GM18873 (cell line): ENCODE results near the gene RPL31.

Experiments
- ATAC-seq: cut with Tn5 transposase; IDR thresholded peaks from one replicate; pipeline ENCODE4 v1.9.1; 2021; ENCODE audit warnings: mild to moderate bottlenecking, moderate library complexity, moderate number of reproducible peaks; ENCODE audit not compliant: unreplicated experiment, low FRiP score

Gene RPL31

DNA sequence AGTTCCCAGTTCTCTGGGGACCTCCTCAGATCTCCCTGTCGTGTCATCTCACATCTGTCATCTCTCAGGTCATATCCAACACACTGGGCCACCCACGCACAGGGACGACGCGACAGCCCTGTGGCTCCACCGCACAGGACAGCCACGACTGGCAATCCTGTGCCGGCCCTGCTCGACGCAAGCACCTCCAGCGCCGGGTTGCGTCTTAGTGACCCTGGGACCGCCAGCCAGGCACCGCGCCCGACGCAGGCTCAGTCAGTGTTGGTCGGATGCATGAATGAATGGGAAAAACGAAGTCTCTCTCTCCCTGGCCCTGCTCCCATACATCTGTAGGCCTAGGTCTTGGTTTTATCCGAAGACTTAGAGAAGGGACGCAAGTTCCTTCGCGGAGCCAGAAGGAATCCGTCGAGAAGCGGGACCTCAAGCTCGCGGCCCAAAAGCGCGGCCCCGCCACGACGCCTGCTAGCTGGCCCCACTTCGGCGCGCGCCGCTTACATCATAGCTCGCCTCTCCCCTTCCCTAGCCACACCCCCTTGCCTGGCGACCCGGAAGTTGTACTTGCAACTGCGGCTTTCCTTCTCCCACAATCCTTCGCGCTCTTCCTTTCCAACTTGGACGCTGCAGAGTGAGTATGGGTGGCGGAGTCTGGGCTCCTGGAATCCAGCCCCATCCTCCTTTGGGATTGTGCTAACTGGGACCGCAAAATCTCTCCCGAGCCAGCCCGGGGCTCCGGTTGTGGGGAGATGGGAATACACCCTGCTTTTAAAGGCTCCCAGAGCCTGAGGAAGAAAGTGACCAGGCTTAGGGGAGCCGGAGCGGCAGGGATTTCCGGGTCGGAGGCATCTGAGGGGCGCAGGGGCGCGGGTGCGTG, at the start of gene RPL31:
RPL31 (plus strand) TSS at position 599 of the 871 bp plus-strand sequence. CDS start 413 bp downstream, outside the sequence.
- peak; percentile 95 for ATAC-seq

DNA sequence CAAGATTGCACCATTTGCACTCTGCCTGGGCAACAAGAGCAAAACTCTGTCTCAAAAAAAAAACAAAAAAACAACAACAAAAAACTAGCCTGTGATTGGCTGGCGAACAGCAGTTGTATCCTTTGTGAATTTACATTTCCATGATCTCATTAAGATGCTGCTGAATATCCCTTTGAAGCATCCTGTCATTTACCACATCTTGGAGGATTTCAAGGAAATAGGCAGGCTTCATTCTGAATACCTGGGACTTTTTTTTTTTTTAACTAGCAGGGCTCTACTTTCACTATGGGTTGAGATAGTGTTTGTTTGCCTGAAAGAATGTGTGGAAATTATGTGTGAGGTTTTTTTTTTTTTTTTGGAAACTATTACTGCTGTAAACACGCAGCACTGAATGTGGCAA, 49.6 kb upstream of the RPL31 start:
- no peak for ATAC-seq

DNA sequence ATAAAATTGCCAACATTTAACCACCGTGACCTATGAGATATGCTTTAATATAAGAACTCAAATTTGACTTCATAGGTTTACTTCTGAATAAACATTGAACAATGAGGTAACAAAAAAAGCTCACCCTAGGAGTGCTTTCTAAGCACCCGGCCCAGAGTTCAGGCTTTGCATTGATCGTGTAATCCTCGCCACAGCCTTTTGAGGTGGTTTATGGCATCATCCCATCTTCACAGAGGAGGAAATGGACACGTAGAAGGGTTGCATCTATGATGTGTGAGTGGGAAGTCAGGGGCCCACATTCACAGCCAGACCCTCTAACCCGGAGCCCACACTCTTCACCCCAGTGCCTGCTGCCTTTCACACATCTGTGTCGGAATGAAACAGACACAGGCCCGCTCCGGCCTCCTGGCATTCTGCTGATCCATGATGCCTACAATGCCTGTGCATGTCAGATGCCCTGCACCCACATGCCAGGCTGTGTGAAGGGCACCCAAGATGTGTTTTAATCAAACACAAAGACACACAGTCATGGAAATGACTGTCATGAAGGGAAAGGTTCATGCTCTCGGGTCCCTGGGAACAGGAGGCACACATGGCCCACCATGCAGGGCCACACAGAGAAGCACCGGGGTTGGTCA, 48.6 kb upstream of the RPL31 start:
- no peak for ATAC-seq

DNA sequence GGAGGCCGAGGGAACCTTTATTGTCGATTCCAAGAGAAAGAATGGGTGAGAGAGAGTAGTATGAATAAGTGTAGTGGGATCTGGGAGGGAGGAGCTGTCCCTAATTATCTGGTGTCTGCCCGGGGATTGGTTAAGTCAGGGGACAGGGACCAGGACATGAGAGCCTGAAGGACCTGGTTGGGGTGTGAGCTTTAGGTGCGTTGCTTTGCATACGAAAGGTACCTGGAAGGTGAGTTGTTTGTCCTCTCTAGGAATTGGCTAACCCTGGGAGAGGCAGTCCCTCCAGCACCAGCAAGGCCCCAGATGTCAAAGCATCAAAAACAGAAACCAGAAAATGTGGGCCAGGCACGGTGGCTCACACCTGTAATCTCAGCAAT, 48.1 kb upstream of the RPL31 start:
- no peak for ATAC-seq

DNA sequence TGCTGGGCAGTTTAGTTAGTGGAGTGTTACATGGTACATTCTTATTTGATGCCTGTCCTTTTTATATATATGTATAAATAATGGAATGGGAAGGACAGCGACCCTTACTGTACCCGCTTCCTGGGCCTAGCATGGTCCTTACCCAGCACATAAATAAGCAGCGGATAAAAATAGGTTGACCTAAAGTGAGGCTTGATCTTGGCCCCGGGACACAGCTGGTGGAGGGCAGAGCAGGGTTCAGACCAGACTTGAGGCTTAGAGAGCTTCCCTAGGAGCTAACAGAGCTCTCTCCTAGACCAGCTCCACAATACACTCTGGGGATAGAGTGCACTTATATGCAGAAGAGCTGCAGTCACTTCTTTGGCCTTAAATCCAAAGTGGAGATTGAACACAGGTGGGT, 46.9 kb upstream of the RPL31 start:
- no peak for ATAC-seq

DNA sequence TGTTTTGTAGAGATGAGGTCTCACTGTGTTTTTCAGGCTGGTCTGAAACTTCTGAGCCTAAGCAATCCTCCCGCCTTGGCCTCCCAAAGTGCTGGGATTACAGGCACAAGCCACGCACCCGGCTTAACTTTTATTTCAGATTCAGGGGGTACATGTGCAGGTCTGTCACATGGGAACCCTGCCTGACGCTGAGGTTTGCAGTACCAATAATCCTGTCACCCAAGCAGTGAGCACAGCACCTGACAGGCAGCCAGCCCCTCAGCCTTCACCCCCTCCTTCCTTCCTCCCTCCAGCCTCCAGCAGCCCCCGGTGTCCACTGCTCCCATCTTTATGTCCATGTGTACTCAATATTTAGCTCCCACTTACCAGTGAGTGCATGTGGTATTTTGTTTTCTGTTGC, 46.0 kb upstream of the RPL31 start:
- ATAC-seq = no peak

DNA sequence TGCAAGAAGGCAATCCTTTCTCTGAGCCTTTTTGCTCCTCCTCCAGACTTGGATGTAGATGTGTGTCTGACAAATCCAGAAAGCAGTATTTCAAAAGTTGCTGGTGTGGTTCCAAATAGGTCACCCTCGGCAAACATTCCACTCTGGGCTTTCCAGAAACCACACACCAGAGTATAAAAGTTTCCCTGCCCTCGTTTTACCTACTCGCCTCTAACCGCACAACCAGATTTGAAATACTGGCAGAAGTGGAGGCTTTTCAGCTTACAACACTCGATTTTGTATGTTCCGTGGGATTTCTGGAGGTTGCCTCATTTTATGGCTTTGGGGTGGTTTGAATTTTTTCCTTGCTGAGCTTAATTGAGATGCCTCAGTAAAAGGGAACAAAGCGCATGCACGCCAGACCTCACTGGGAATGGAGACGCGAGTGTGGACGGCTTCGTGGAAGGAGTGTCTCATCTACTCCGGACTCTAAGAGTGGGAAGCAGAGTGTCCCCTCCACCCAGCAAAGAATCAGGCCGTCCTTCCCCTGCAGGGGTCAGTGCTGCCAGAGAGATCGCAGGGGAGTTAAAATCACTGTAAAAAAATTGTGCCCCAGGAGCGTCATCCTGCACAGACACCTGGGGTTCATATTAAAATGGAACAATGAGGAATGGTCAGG, 44.0 kb upstream of the RPL31 start:
- no peak for ATAC-seq

DNA sequence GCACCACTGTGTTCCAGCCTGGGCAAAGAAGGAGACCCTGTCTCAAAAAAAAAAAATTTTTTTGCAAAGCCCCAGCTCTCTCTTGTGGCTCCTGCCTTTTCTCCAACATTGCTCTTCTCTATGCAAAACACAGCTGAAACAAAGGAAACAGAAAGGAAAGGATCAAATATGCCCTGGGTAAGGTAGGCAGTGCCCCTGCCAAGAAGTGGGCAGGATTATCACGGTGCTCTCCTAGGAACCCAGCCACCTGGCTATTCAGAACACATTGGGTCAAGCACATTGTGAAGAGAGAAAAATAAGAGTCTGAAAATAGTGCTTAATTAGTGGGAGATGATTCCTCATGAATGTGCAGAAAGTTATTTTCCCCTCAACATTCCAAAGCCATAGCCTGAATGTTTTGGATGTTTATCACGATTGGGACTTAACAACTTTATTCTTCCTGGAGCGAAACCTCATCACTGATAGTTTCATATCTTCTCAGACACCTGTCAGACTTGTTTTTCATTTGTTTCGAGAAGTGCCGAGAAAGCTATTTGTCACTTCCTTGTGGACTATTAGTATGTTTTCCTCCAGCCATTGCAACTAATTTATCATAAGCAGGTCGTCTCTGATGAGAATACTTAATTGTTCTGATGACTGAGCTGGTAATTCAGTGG, 42.7 kb upstream of the RPL31 start:
- no peak for ATAC-seq

DNA sequence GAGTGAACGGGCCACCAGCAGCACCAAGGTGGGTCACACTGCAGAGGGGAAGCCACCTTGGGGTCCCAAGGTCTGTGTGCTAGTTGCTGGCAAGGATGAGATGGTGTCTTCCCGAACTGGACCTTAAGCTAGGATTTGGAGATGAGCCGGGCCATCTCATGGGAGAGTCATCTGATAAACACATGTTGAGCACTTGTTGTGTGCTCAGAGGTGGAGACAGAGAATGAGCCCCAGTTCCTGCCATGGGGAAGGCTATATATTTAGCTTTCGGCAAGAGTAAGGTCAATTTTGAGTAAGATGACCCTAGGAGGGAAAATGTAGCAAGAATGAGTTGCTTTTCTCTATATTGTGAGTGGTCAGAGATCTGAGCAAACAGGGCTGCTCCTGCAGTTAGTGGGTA, 41.4 kb upstream of the RPL31 start:
- ATAC-seq = no peak

DNA sequence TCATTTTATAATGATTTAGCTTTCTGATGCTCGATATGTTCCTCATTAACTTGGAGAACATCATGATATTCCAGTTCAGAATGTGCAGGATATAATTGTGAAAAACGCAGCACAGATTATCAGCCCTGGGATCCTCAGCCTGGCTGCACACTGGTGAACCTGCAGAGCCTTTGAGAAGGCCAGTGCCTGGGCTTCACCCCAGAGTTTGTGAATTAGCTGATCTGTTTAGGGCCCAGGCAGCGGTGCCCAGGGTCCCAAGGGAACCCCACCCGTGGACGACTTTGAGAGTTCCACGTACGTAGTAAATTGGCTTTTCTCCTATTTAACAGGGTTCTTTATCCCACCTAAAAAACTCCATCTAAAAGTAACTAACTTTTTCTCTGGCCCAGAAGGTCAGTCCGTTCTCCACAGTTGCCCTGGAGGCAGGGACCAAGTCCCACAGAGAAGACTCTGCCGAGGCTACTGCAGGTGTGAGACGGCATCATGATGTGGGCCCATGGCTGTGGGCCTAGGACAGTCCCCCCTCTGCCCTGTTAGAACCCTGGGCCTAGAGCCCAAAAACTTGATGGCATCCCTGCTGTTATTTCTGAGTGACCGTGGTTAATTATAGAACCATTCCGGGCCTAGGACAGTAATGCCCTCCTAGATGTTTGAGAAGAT, 39.6 kb upstream of the RPL31 start:
- no peak for ATAC-seq

DNA sequence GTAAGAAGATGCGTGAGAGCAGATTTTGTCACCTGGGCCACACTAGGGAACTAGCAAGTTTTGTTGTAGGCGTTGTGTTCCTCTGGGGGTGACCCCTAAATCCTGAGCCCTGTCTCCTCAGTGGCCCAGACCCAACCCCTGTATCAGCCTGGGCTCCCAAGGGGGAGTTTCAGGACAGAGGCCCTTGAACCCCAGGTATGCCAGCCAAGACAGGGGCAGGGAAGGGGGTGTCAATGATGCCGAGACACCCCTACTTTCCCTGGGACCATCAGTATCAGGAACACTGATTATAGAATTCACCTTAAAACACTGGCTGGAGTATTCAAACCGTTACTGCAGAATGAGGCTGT, 39.1 kb upstream of the RPL31 start:
- ATAC-seq = no peak

DNA sequence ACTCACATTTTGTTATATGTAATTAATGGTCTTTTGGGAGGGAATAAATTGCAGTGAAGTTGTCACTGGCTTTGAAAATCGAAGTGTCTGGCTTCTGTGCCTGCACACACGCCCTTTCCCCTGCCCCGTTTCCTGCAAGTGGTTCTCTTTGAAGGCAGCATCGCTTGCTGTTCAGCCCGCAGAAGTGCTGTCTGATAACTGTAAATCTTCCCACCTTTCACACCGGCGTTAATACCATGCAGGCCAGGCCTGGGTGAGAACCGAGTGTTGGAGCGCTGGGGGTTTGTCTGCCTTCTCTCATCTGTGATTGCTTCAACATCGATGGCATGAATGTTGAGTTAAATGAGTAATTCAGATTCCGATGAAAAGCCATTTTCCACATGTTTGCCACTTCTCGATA, 37.9 kb upstream of the RPL31 start:
- ATAC-seq = no peak

DNA sequence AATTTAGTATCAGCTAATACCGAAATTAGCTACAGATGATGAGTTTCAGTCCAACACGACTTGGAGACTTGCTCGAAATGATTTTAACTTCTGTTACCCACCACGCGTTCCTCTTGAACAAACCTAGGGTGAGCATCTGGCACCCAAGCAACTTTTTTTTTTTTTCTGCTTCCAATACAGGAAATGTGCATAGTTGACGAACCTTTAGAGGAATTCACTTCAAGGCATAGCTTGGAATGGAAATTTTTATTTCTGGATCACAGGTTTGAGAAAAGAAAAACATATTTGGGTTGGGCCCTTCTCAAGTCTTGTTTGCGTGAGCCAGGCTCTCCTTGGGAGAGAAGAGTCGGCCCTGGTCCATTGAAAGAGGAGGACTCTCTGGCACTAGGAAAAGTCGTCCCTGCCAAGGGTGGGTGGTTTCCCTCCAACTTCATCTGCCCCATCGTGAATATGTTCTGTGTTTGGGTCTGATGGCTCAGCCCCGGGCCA, 37.4 kb upstream of the RPL31 start:
- ATAC-seq = no peak

DNA sequence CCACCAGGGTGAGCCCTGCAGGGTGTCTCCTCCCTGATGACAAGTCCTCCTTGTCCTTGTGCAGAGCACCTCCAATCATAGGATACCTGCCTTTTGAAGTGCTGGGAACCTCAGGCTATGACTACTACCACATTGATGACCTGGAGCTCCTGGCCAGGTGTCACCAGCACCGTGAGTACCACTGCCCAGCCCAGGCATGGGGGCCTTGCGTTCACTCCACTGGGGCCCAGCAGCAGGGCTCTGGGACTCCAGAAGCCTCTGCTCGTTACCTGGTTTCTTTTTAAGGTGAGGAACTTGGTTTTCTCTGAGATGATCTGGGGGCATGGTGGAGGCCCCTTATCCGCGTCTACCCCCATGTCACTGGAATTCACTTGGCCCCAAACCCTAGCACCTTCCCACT, 36.5 kb upstream of the RPL31 start:
- ATAC-seq = no peak

DNA sequence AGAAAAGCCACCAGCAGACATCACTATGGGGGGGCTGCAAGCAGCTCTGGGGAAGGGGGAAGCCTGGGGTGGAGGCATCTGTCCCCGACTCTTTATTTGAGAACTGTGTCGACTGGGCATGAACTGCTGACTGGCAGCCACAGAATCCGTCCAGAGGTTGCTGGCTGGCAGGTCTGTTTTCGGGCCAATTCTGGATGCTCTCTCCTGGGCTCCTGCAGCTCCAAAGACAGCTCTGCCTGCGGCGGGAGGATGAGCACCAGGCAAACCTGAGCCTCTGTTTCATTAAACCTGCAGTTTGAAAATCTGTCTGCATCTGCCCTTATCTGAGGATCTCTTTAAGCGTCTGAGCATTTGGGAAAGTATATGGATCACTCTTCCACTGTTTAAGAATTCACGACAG, 34.4 kb upstream of the RPL31 start:
- ATAC-seq = no peak

DNA sequence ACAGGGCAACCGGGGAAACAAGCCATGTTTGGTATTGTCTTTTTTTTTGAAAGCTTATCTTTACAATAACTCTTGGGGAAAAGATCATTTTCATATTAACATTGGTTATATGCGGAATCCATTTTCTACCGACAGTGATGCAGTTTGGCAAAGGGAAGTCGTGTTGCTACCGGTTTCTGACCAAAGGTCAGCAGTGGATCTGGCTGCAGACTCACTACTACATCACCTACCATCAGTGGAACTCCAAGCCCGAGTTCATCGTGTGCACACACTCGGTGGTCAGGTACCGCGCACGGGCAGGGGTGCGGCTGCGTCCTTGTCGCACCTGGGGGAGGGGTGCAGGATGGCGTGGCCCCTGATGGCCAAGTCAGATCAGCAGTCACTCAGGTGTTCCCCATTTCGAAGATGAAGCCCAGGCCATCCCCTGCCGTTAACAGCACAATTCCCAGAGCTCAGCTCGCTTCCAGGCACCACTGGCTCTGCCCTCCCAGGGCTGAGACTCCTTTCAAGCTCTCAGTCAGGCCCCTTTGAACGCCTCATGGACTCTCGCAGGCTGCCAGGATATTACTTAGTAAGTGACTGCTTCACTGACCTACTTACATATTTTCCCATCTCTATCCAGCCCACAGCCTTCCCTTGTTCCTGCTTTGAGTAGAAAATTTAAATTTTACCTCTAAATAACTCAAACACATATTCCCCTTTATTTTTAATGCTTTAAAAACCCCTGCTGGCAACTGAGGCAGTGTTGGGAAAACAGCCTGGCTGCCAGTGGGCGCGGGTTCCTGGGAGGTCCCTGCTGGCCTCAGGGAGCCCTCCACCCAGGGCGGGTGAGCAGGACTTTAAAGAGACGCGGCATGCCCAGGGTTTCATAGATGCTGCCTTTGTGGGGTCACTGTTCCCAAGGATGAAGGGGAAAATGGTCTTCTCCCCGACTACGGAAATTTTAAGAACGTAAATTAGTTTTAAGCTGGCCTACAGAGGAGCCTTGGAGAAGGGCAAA, 33.6 kb upstream of the RPL31 start:
- no peak for ATAC-seq

DNA sequence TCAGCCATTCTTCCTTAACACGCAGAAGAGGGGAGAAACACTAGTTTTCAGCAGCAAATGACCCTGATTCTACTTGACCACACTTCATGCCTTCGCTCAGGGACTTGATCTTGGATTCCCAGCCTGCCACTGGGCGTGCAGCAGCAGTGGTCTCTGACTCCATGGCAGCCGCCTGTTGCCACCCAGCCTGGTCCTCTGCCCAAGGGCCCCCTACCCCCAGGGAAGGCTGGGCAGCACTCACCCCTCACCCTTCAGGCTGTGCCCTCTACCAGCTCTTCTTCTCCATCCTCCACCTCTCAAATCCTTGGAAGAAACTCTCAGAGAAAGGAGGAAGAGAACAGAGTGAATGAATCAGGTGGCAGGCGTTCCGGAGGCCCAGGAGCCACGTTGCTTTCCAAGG, 32.1 kb upstream of the RPL31 start:
- ATAC-seq = no peak

DNA sequence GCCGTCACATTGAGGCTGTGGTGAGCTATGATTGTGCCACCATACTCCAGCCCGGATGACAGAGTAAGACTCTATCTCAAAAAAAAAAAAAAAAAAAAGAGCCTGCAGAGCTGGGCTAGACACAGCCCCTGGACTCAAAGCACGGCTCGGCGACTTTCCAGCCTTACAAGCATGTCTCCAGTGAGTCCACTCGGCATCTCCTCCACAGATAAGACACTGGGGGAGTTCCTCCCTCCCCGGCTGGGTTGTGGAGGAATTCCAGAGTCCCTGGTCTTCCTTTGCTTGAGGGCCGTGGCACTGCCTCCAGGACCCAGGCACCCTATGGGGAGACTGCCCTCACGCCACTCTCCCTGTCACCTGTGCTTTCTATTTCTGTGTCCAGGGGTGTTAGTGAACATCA, 30.9 kb upstream of the RPL31 start:
- no peak for ATAC-seq

DNA sequence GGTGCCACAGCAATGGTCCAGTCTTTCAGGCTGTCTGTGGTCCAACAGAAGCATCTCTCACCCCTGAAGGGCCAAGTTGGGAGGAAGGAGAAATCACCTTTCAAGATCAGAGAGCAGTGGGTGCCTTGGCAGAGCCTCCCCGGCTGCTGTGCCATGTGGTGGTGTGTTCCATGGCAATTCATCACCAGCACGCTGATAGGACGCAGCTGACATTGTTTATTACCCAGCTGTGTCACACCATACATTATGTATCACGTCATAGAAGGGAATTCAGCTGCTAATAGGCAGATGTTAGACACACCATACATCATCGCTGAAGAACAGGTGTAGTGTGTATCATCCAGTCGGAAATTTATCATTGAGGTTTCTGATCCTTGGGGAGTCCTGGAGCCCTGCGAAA, 29.6 kb upstream of the RPL31 start:
- ATAC-seq = no peak
